GM18517 (cell line): ENCODE measurements around the gene SLIT3.

Experiments
- ATAC-seq: cut with Tn5 transposase; IDR thresholded peaks from one replicate; pipeline ENCODE4 v1.9.1; 2021; ENCODE audit warnings: mild to moderate bottlenecking, moderate library complexity; ENCODE audit not compliant: unreplicated experiment

SLIT3 gene

GRCh38 chr5:168728546-168729211 lies 572.3 kb downstream of the SLIT3 start:
- no peak for ATAC-seq

DNA sequence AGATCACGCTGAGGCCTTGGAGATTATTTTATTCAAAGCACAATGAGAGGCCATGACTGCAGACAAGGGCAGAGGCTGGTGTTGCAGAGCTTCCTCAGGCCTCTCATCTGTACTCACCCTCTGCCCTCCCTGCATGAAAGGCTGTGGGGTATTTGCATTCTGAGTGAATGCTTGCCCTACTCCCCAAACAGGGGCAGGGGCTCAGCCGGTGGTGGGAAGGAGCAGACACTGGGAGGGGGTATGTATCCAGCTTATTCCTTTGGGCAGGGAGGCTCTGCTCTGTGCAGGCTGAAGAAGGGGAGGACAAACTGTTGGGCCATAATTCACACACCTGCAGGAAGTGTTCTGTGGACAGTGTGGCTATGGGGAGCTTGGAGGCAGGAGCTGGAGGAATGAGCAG lies 573.4 kb downstream of the SLIT3 start:
- ATAC-seq: no peak

DNA sequence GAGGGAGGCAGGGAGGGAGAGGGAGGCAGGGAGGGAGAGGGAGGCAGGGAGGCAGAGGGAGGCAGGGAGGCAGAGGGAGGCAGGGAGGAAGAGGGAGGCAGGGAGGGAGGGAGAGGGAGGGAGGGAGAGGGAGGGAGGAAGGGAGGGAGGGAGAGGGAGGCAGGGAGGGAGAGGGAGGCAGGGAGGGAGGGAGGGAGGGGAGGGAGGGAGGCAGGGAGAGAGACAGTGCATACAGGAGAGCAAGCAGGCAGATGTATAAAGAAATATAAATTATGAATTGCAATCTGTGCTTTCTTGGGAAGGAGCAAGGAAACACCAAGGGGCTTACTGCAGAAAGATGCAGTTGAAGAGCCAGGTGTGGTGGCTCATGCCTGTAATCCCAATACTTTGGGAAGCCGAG lies 574.6 kb downstream of the SLIT3 start:
- no peak for ATAC-seq

- no peak for ATAC-seq
These were observed 576.7 kb downstream of the SLIT3 start for GRCh38 chr5:168724227-168724626.

- ATAC-seq: no peak
These were observed 577.9 kb downstream of the SLIT3 start for GRCh38 chr5:168723037-168723436.

DNA sequence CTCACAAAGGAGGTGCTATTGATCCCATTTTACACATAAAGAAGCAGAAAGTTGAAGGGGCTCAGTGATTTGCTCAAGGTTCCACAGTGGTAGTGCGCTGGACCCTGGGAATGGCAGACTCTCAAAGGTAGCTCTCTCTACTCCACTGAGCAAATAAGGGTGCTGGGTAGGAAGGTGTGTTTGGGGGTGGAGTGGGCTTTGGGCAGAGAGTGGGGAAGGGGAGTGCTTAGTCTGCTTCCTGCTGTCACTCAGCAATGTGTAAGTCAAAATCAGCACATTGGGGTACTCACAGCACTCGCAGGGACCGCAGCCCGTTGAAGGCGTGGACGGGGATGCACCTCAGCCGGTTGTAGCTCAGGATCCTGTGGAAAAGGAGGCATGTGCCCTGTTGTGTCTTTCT lies 579.0 kb downstream of the SLIT3 start:
- no peak for ATAC-seq

DNA sequence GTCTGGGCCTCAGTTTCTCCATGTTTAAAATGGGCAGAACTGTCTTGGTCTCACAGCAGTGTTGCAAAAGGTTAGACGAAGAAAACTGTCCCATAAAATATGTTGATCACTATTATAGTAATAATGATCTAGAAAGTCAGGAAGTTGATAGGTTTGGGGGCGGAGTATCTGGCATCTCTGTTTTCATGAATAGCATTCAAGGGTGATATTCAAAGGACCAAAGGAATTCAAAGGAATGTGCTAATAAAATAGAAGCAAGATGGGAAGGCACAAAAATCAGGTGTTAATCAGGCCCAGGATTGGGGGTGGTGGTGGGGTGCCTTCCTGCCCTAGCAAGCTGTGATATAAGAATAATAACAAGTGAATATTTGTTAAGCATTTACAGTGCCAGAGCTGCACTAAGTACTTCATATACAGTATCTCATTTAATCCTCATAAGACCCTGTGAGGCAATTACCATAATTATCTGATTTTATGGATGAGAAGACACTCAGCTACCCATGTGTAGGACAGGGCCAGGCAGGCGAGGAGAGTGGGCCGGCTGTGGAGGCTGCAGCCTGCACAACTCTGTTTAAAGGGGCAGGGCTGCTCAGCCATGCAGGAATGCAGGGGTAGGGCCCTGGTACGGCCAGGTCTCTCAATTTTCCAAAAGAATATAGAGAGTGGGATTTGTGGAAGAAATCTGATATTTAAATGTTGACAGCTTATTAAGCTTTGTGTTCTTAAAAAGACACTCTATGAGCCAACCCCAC lies 579.8 kb downstream of the SLIT3 start:
- no peak for ATAC-seq

GRCh38 chr5:168720575-168720974 lies 580.4 kb downstream of the SLIT3 start:
- ATAC-seq: no peak

GRCh38 chr5:168714046-168714445 lies 586.9 kb downstream of the SLIT3 start:
- ATAC-seq: no peak

GRCh38 chr5:168713051-168713450 lies 587.9 kb downstream of the SLIT3 start:
- ATAC-seq: no peak

GRCh38 chr5:168712280-168712924 lies 588.5 kb downstream of the SLIT3 start:
- no peak for ATAC-seq

DNA sequence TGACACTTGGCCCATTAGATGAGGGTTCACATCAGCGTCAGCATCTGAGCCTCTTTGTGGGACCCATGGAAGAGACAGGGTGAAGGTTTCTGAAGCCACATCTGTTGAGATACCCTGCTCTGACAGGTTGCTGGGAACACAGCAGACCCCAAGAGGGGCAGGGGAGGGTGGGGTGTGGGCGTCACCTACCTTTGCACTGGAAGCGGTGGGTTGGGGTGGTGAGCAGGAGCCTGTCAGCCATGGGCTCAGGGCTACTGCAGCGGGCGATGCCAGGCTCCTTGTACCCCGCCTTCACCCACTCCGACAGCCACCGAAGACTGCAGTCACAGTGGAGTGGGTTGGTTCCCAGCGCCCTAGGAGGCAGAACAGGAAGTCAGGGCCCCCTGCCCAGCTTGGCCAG lies 590.2 kb downstream of the SLIT3 start:
- ATAC-seq: no peak

GRCh38 chr5:168707716-168708695 lies 592.9 kb downstream of the SLIT3 start:
- ATAC-seq: no peak

DNA sequence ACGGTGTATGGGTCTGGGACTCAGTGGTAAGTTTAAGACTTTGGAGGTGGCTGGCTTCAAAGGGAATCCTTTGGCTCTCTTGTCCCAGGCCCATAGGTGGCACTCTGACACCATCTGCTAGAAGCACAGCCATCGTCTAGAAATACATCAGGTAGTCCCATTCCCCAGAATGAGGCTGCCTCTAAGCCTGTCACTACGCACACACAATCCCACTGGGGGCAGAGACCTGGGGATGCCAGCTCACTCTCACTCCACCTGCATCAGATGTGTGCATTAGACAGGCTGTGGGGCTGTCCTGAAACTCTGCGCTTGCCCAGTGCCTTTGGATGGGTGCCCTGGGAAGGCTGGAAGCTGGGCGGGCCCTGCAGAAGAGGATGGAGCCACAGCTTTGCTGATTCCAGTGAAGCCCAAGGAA lies 594.3 kb downstream of the SLIT3 start:
- no peak for ATAC-seq

DNA sequence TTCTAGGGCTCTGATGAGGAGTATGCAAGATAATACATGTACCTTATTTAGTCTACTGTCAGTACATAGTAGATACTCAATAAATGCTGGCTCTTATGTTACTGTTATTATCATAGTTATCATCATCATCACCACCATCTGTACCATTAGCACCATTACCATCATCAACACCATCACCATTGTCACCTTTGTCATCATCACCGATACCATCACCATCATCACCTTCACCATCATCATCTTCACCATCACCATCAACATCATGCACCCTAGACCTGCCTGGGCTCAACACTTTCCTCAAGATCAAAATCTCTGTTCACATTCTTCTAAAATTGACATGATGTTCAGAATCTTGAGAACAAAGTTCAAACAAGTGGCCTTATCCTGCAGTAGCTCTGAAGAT lies 595.6 kb downstream of the SLIT3 start:
- no peak for ATAC-seq

- no peak for ATAC-seq
These were observed 598.4 kb downstream of the SLIT3 start for GRCh38 chr5:168702511-168702910.

GRCh38 chr5:168701641-168702040 lies 599.3 kb downstream of the SLIT3 start:
- no peak for ATAC-seq

- no peak for ATAC-seq
These were observed 601.9 kb downstream of the SLIT3 start for GRCh38 chr5:168699002-168699401.

DNA sequence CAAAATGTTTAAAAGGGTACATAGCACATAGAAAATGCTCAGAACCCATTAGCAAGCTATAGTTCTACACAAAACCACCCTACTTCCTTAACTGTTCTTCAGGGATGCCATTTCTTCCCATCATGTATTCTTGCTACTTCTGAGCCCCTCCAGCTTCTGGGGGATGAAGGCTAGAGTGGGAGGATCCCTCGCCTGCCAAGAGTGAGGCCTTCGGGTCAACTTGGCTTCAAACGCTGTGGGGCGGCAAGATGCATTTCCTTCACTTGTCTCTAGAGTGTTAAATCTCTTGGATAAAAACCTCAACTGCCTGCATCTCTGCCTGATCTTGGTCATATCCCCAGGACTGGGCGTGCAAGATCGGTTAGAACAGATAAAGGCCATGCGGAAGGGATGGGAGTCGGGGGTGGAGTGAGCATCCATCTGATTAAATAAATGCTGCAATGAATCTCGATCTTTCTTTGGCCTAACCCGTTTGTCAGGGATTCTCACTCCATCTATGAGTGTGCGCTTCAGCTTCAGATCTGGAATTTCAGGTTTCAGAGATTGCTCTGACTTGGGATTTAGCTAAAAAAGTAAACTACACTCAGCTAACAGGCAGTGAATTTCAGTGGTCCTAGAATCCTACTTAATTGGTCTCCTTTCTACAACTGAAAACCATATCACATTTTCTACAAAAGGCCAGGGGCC lies 603.8 kb downstream of the SLIT3 start:
- ATAC-seq: no peak

DNA sequence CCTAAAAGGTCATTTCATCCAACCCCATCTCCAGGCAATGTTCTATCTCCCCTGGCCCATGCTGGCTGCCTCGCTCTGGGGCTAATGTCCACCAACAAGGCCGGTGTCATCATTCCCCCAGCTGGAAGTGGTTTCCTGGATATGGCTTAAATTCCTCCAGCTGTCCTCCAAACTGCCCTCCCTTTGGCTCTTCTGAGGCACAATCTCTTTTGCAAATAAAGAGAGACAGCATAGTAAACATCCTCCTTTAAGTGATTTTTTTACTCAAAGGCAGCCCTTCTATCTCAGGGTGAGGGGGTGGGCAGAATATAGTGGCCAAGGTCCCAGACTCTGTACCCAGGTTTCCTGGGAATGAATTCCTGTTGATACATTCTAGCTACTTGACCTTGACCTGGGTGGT lies 604.3 kb downstream of the SLIT3 start:
- ATAC-seq: no peak
